HG02981 (cell line): Measurements from ENCODE around the gene CABLES2.

Source experiments
- ATAC-seq: cut with Tn5 transposase; IDR thresholded peaks from one replicate; pipeline ENCODE4 v1.9.1; 2021; ENCODE audit warnings: mild to moderate bottlenecking, moderate library complexity; ENCODE audit not compliant: unreplicated experiment

Gene CABLES2

GRCh38 chr20:62407221-62407992 lies at the start of gene CABLES2:
Gene CABLES2, minus strand, starts transcription at chr20:62407285. Its CDS starts 9 bp downstream, at chr20:62407276.
- ATAC-seq = peak; percentile 83

- ATAC-seq = no peak
Measured at GRCh38 chr20:62455929-62456328, 48.8 kb upstream of the CABLES2 start.

- no peak for ATAC-seq
Measured at GRCh38 chr20:62454904-62455636, 48.0 kb upstream of the CABLES2 start.

- no peak for ATAC-seq
Measured at GRCh38 chr20:62453186-62453808, 46.2 kb upstream of the CABLES2 start.

- ATAC-seq = no peak
Measured at GRCh38 chr20:62452475-62453095, 45.5 kb upstream of the CABLES2 start.

GRCh38 chr20:62451970-62452369 lies 44.9 kb upstream of the CABLES2 start:
- no peak for ATAC-seq

GRCh38 chr20:62451156-62451767 lies 44.2 kb upstream of the CABLES2 start:
- ATAC-seq = no peak

GRCh38 chr20:62449951-62450691 lies 43.0 kb upstream of the CABLES2 start:
- ATAC-seq = no peak

GRCh38 chr20:62448788-62449187 lies 41.7 kb upstream of the CABLES2 start:
- no peak for ATAC-seq

GRCh38 chr20:62448038-62448437 lies 41.0 kb upstream of the CABLES2 start:
- no peak for ATAC-seq

- ATAC-seq = no peak
Measured at GRCh38 chr20:62446888-62447869, 40.1 kb upstream of the CABLES2 start.

- ATAC-seq = no peak
Measured at GRCh38 chr20:62446481-62446880, 39.4 kb upstream of the CABLES2 start.

- ATAC-seq = no peak
Measured at GRCh38 chr20:62445553-62446340, 38.7 kb upstream of the CABLES2 start.

GRCh38 chr20:62444286-62444685 lies 37.2 kb upstream of the CABLES2 start:
- no peak for ATAC-seq

- no peak for ATAC-seq
Measured at GRCh38 chr20:62441987-62442539, 35.0 kb upstream of the CABLES2 start.

- ATAC-seq = no peak
Measured at GRCh38 chr20:62439218-62439617, 32.1 kb upstream of the CABLES2 start.

- no peak for ATAC-seq
Measured at GRCh38 chr20:62437927-62438326, 30.8 kb upstream of the CABLES2 start.

- no peak for ATAC-seq
Measured at GRCh38 chr20:62437496-62437895, 30.4 kb upstream of the CABLES2 start.
